NCI-H526 treated with DMSO at 0.1 percent for 48 hours (cell line): ENCODE results near the gene MED26.

Experiments used
- DNase-seq: peaks from one replicate; lab custom pipeline; 2025; lab: John Stamatoyannopoulos, UW

Gene MED26

DNA sequence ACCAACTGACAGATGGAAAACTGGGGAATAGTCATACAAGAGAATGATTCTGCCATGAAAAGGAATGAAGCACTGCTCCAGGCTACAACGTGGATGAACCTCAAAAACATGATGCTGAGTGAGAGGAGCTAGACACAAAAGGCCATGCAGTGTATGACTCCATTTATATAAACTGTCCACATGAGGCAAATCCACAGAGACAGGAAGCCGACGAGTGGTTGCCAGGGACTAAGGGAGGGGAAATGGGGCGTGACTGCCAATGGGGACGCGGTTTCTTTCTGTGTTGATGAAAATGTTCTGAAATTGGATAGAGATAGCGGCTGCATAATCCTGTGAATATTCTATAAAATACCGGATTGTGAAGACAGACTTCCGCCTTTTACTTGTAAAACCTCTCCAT is 21.7 kb upstream of the MED26 start:
- DNase-seq = no peak

- no peak for DNase-seq
Observed at GRCh38 chr19:16645140-16645539, 17.1 kb upstream of the MED26 start.

DNA sequence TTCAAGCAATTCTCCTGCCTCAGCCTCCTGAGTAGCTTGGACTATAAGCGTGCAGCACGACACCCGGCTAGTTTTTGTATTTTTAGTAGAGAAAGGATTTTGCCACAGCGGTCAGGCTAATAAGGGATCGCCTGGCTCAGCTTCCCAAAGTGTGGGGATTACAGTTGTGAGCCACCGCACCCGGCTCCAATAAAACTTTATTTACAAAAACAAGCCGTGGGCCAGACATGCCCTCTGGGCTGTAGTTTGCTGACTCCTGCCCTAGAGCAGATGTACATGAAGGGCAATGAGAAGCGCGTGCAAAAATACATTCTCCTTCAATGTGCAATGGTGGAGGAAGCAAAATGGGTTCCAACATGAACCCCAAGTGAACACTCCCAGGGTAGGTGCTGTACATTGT is 13.7 kb upstream of the MED26 start:
- DNase-seq = no peak

DNA sequence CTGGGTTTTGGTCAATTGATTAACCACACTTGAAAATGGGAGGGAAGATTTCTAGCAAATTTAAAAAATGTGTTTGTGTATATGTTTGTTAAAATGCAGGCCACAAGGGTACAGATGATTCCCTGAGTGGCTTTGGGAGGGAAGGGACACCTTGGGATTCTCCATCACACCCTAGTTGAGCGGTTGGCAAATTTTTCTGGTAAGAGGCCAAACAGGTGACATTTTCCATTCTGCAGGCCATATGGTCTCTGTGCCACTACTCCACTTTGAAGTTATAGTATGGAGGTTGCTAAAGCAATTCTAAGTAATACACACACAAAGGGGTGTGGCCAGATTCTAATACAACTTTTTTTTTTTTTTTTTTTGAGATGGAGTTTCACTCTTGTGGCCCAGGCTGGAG is 12.9 kb upstream of the MED26 start:
- DNase-seq = no peak

GRCh38 chr19:16638666-16639065 is 10.7 kb upstream of the MED26 start:
- no peak for DNase-seq

GRCh38 chr19:16637535-16637934 is 9.5 kb upstream of the MED26 start:
- DNase-seq = no peak

DNA sequence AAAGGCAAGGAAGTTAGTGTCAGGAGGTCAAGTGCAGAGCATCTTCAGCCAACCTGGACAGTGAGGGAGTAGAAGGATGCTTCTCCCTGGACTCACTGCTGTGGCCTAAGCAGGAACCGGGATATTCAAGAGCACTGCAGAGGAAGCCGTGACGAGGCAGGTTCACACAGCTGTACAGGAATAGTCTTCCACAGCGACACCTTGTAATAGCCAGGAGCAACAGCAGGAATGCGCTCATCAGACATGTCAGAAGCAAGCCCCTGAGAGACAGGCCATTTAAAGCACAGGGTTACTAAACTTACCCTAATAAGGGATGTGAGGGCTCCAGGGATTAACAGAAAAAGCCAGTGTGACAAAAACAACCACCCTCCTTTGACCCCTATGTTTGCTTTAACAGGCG is 3.5 kb upstream of the MED26 start:
- DNase-seq = no peak

DNA sequence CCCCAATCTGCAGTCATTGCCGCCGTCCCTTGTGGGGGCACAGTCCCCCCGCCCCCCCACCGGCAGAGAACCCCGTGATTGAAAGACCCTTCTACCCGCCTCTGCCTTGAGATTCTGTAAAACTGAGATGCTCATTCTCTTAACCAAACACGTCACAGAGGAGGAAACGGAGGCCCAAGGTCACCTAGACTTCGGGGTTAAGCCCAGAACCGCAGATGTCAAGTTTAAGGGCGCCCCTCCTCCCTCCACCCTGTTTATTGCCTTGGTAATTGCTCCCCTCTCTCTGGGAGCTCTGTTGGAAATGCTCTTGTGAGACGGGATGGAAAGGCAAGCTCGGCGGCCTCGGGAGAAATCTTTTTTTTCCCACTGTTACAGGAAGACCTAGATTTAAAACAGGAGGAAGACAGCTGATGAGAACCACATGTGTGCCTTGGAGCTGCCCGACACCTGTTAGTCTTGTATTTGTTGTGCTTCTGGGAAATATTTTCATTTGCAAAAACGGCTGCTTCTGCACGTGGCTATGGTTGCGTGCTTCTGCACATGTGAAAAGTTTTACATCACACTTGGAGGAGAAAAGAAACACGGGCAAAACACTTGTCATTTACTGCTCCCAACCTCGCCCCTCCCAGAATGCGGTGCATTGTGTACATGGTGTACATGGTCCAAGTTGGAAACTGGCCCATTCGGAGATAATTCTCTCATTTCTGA is 1.1 kb upstream of the MED26 start:
- DNase-seq = no peak

GRCh38 chr19:16627928-16628182 is 149 bp downstream of the MED26 start:
- DNase-seq = no peak

DNA sequence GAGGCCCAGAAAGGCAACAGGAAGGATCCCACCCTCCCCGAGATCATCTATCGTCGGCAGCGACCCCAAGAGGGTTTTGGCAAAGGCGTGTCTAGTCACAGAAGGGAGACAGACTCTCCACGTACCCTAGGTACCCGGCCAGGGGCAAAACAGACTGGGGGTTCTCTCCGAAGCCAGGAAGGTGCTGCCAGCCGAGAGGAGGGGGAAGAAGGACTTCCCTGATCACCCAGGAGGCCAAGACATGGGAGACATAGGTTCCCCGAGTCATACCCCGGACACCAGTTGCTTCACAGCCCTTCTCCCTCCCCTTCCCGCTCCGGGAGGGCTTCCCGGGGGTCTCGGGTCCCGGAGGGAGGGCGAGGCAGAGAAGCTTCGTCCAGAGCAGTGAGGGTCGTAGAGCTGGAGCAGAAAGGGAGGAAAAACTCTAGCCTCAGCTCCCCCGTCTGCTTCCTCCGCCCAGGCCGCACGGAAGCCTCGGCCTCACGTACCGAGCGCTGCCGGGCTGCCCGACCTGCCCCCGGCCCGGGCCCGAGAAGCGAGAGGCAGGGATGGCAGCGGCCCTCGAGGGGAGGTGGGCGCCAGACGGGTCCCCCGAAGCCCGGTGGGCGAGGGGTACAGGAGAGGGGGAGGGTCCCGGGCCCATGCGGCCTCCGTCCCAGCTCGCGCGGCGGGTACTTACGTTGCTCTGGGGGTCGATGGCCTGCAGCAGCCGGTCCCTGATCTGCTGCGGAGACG is 644 bp downstream of the MED26 start:
- no peak for DNase-seq

GRCh38 chr19:16626796-16627192 is 1.2 kb downstream of the MED26 start:
- DNase-seq = no peak

DNA sequence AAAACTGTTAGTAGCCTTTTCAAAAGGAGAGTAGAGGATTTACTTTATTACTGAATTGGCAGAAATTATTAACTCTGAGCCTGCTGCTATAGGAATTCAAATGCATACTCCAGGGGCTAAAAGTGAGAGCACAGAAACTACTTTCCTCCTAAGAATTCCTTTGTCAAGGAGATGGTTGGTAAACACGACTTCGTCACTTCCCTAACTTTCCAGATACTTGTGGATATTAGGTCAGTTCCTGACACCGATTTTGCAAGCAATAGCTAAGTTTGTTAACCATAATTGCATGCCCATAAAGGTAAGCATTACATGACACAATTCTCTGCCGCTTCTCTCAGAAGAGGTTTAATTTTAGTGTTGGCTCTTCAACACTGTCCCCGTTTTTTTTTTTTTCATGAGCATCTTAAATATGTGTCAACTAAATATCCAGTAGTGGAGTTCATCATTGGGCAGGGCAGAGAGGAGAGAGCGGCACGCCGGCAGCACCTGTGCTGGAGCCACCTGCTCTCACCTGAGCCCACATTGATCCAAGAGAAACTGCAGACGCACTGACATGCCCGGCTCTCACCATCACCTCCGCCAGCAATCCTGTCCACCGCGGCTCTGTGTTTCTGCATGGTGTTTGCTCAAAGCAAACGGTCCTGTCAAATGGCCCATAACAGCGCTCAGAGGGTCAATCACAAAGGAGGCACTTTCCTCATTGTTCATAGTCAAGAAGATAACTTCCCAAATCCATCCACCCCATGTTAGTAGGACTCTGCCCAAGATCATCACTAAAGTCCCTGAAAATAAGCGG is 2.6 kb downstream of the MED26 start:
- no peak for DNase-seq

DNA sequence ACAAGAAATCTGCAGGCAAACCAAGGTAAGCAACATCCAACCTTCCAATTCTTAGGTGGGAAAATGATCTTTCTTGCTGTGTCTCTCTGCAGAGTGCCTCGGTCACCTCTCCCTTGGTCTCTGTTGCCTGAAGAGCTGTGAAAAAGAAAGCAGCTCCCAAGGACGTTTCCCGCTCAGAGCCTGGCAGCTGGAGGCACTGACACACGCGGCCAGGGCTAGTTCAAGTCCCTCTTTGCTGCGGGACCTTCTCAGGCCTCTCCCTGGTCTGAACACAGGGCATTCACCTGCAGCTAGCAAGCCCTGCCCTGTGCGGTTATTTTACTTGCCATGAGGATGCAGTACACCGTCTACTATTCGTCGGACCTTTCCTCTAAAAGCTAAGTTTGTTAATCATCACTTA is 3.8 kb downstream of the MED26 start:
- no peak for DNase-seq

- DNase-seq = no peak
Observed at GRCh38 chr19:16623576-16623975, 4.4 kb downstream of the MED26 start.

DNA sequence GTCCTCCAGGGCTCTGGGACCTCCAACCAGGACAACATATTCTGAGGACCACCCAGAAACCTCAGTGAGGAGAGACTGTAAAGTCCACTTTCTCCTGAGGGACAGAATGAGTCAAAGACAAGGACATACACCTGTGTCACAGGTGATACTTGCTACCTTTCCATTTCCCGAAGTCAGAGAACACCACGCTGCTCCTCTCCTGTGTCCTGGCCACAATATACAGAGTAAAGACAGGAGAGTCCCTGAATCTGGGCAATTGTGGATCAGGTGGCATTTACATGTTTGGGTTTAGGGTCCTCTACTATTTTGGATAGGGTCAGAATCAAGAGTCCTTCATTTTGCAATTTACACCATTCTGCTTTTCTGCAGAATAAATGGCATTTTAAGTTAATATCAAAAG is 4.9 kb downstream of the MED26 start:
- DNase-seq = no peak

- DNase-seq = no peak
Observed at GRCh38 chr19:16621165-16621800, 6.7 kb downstream of the MED26 start.

DNA sequence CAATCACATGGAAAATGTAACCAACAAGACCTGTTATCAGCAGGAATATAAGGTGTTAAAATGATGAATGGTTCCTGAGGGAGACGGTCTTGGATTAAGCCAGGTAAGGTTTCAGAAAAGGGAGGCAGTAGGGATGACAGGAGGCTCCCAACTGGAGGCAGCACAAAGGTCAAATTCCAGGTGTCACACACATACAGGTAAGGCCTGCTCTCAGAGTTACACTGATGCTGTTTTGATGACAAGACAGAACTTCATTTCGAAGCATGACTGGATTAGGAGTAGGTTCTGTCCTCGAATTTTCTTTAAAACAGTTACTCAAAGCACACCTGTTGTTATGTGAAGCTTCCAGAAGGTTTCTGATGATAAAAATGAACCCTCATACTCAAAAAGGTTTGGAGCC is 7.4 kb downstream of the MED26 start:
- no peak for DNase-seq

DNA sequence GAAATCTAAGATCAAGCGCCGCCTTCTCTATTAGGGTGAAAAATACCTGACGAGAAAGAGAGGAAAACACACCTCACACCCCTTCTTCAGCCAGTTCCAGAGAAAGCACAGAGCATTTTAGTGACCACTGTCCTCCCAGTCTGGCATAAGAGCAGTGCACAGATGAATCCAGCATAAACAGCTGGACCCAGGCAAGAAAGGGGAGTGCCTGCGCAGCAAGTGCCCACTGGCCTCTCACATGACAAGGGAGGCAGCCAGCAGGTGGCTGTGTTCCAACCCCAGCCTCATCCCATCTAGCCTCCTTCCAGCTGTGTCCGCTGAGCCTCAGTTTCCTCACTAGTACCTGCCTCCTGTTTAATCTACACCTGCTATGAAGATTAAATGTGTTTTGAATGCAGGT is 8.0 kb downstream of the MED26 start:
- no peak for DNase-seq

DNA sequence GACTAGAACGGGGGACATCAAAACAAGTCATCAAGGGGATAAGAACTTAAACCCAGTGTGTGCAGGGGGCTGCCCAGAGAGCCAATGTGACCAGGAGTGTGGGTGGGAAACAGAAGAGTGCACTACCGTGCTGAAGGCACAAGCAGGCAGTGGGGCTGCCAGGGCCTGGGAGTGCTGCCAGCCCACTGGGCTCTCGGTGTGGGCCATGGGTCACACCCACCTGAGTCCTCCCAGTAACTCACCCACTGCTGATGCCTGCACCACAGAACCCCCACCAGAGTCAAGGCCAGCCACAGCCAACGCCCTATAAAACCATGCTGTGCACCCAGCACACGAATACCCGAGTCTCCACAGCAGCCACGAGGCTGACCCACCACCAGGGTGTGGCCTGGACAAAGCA is 8.5 kb downstream of the MED26 start:
- DNase-seq = no peak

GRCh38 chr19:16618248-16618647 is 9.8 kb downstream of the MED26 start:
- no peak for DNase-seq

- no peak for DNase-seq
Observed at GRCh38 chr19:16615808-16616207, 12.2 kb downstream of the MED26 start.

- DNase-seq = no peak
Observed at GRCh38 chr19:16614941-16615340, 13.1 kb downstream of the MED26 start.

DNA sequence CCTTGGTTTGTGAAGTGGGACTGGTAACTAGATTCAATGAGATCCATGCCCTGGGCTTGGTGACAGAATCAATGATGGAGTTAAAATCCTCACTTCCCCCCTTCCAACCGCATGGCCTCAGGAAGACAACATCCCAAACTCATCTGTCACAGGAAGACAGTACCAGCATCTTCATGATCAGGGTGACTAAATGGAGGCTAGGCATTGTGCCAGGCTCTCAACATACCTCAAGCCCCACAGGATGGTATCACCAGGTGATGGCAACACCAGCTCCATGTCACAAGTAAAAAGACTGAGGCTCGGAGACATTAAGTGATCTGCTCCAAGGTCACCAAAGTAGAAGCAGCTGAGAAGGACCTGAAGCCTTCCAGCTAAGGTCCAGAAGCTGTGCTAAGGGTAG is 14.2 kb downstream of the MED26 start:
- DNase-seq = no peak
